ENCODE results near the gene CCSER1. TPM values are rescaled to one million over a fixed set of nuclear protein-coding genes. Genes with fewer than 3 reads are reported as not detected.
"Not testable (repeated sequence)": the region's sequence is repeated elsewhere in the genome, so short reads cannot be mapped to it uniquely, and the experiment has no call there.

Gene CCSER1
- total RNA-seq, 4 donors from 2014 or later, result 3.6 to 7.0 (median 5.5) TPM

DNA sequence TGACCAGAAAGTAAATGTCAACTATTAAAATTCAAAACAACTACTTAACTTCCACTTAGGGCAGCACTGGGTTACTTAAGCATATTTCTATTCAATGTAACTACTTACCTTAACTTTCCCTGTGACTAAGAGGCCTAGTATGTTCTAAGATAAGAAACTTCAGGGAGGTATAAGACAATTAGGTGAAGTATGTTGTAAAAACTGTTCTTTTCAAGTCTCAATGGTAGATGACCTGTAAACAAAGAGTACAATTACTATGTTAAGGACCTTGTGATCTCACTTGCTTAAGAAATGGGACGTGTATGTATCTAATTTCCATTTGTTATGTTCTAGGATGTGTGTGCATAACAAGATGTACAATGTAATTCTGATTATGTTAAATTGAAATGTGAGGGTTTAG is 960.5 kb downstream of the CCSER1 start:
- H3K27me3 ChIP-seq, result no peaks in the 10 kb centered on the region
- H3K9me3 ChIP-seq, result no peaks in the 10 kb centered on the region
- intact Hi-C loops (cut with DNase I), result no loop called here
- TF ChIP-seq POLR2AphosphoS5 (IDR thresholded peaks at IDR 0.05) (no peak), EP300 (IDR thresholded peaks at IDR 0.05) (no peak), POLR2A (IDR thresholded peaks at IDR 0.05; ENCODE audit: low read depth) (no peak)
- TF ChIP-seq, protein P1, sequence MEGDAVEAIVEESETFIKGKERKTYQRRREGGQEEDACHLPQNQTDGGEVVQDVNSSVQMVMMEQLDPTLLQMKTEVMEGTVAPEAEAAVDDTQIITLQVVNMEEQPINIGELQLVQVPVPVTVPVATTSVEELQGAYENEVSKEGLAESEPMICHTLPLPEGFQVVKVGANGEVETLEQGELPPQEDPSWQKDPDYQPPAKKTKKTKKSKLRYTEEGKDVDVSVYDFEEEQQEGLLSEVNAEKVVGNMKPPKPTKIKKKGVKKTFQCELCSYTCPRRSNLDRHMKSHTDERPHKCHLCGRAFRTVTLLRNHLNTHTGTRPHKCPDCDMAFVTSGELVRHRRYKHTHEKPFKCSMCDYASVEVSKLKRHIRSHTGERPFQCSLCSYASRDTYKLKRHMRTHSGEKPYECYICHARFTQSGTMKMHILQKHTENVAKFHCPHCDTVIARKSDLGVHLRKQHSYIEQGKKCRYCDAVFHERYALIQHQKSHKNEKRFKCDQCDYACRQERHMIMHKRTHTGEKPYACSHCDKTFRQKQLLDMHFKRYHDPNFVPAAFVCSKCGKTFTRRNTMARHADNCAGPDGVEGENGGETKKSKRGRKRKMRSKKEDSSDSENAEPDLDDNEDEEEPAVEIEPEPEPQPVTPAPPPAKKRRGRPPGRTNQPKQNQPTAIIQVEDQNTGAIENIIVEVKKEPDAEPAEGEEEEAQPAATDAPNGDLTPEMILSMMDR (IDR thresholded peaks at IDR 0.05), result no peak
- no peak overlapping the region for H3K27ac ChIP-seq (replicated peaks in 1 of 4)
- H3K36me3 ChIP-seq, result no peaks in the 10 kb centered on the region
- H3K4me1 ChIP-seq, result no peaks in the 10 kb centered on the region
- H3K4me3 ChIP-seq, result no peak overlapping the region
- DNase-seq (ENCODE audit: extremely low spot score), result no peak
- WGBS, result 70% methylated on average over 1 of the region's 1 CpG

DNA sequence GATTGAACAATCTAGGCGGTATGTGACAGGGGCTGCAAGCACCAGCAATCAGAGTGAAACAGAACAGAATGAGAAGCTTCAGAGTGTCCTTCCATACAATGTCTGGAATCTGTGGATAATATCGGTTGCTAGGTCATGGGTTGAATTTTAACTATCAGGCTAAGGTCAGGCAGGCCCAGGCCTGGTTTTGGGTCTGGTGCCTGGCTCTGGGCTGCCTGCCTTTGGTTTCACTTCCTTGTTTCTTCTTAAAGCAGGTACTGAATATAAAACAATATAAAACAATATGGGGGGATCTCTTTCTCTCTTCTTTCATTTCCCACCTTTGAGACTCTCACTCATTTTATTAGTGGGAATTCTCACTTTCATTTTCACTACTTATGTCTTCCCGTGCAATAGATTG is 962.0 kb downstream of the CCSER1 start:
- H3K4me3 ChIP-seq, result no peak overlapping the region
- DNase-seq (ENCODE audit: extremely low spot score), result no peak
- WGBS, result 85% methylated on average over 3 of the region's 3 CpGs
- H3K4me1 ChIP-seq, result no peaks in the 10 kb centered on the region
- no peaks in the 10 kb centered on the region for H3K36me3 ChIP-seq
- TF ChIP-seq POLR2A (IDR thresholded peaks at IDR 0.05; ENCODE audit: low read depth) (no peak), EP300 (IDR thresholded peaks at IDR 0.05) (no peak), POLR2AphosphoS5 (IDR thresholded peaks at IDR 0.05) (no peak)
- TF ChIP-seq, protein P1 (IDR thresholded peaks at IDR 0.05), result no peak
- intact Hi-C loops (cut with DNase I), result no loop called here
- no peak overlapping the region for H3K27ac ChIP-seq (replicated peaks in 1 of 4)
- no peaks in the 10 kb centered on the region for H3K9me3 ChIP-seq
- no peaks in the 10 kb centered on the region for H3K27me3 ChIP-seq

DNA sequence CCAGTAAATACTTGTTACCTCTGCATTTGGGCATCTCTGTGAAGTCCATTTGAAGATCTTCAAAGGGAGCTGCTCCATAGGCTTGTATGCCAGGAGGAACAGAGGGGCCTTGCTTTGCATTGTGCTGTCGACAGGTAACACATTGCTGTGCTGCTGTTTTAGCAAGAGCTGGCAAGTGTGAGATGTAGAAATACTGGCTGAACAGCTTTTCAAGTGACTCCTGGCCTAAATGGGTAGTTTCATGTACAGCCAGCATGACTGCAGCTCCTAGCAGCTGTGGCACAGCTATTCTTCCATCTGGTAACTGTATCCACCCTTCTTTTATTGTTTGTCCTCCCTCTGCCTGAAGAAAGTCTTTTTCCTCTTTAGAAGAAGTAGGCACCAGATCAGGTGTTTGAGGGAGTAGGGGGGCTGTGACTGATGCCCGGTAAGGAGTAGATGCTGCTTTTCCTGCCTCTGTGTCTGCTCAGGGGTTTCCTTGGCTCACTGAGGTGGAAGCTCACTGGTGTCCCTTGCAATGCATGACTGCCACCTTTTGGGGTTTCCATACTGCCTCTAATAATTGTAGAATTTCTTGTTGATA is 965.3 kb downstream of the CCSER1 start:
- no peak for DNase-seq (ENCODE audit: extremely low spot score)
- Histone ChIP-seq H3K4me1 (no peaks in the 10 kb centered on the region), H3K27me3 (no peaks in the 10 kb centered on the region), H3K27ac (replicated peaks in 1 of 4) (no peak overlapping the region), H3K4me3 (no peak overlapping the region), H3K9me3 (no peaks in the 10 kb centered on the region), H3K36me3 (no peaks in the 10 kb centered on the region)
- WGBS, result 91% methylated on average over 1 of the region's 2 CpGs
- intact Hi-C loops (cut with DNase I), result no loop called here
- TF ChIP-seq EP300 (IDR thresholded peaks at IDR 0.05) (no peak), POLR2AphosphoS5 (IDR thresholded peaks at IDR 0.05) (no peak), POLR2A (IDR thresholded peaks at IDR 0.05; ENCODE audit: low read depth) (no peak)
- TF ChIP-seq, protein P1 (IDR thresholded peaks at IDR 0.05), result no peak

DNA sequence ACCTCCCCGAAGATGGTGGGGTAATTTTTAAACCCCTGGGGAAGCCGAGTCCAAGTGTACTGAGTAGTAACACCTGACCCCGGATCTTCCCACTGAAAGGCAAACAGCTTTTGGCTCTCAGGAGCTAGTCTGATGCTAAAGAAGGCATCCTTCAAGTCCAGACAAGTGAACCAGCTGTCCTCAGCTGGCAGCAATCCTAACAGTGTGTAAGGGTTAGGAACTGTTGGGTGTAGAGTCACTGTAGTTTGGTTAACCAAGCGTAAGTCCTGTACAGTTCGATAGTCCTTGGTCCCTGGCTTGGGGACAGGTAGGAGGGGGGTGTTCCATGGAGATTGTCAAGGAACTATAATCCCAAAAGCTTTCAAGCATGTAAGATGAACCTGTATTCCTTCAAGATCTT is 967.0 kb downstream of the CCSER1 start:
- intact Hi-C loops (cut with DNase I), result not testable (repeated sequence)
- WGBS, result 91% methylated on average over 5 of the region's 5 CpGs

DNA sequence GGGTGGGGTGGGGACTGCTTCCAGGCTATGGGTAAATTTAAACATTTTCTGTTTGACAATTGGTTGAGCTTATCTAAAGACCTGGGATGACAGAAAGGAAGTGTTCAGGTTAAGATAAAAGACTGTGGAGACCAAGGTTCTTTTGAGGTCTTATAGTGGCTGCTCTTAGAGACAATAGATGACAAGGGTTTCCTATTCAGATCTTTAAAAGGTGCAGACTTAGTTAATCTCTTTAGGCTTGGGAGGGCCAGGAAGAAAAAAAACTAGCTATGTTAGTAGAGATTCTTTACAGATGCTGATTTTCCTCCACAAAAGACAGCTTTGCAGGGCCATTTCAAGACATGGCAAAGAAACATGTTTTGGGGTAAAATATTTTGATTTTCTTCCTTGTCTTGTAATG is 972.5 kb downstream of the CCSER1 start:
- H3K4me3 ChIP-seq, result no peak overlapping the region
- TF ChIP-seq, protein P1 (IDR thresholded peaks at IDR 0.05), result no peak
- no peak for TF ChIP-seq POLR2A (IDR thresholded peaks at IDR 0.05; ENCODE audit: low read depth)
- no peak for TF ChIP-seq EP300 (IDR thresholded peaks at IDR 0.05)
- TF ChIP-seq POLR2AphosphoS5 (IDR thresholded peaks at IDR 0.05), result no peak
- H3K9me3 ChIP-seq, result peaks cover 0 to 4% (median 2%) of the 10 kb centered on the region in 4 donors
- H3K36me3 ChIP-seq, result no peaks in the 10 kb centered on the region
- no peaks in the 10 kb centered on the region for H3K4me1 ChIP-seq
- H3K27me3 ChIP-seq, result no peaks in the 10 kb centered on the region
- intact Hi-C loops (cut with DNase I), result no loop called here
- no peak overlapping the region for H3K27ac ChIP-seq (replicated peaks in 1 of 4)
- no peak for DNase-seq (ENCODE audit: extremely low spot score)

More for the DNA sequence above, 967.0 kb downstream of the CCSER1 start:
- H3K4me3 ChIP-seq; H3K4me1 ChIP-seq; DNase-seq (ENCODE audit: extremely low spot score); H3K9me3 ChIP-seq; H3K36me3 ChIP-seq; H3K27me3 ChIP-seq; H3K27ac ChIP-seq (replicated peaks in 1 of 4): not testable (repeated sequence)

All from esophagus muscularis mucosa (tissue), 4 donors.